HCT116 (cell line): Measurements from ENCODE around the gene MAPK7. TPM values are rescaled to one million over a fixed set of nuclear protein-coding genes. Genes with fewer than 3 reads are reported as not detected.

ENCODE experiments used
- ATAC-seq: fragments of 200-7000 bp; cut with Tn5 transposase; 2 replicates; pipeline ENCODE4 v1.9.1; 2020; ENCODE audit warnings: mild to moderate bottlenecking, moderate library complexity
- BruUV-seq: library from RNA; stranded (reverse); fragments of 400-500 nt; replicated peaks from 2 replicates; lab custom pipeline; 2021; lab: Mats Ljungman, UMichigan
- CTCF ChIA-PET: fragments of 300-600 bp; sonication (Branson Sonifier 250); formaldehyde crosslinking; loops from one replicate; lab custom pipeline; 2021; ENCODE audit warnings: antibody characterized with exemption; lab: Charles Lee
- POLR2A ChIA-PET: fragments of 300-600, 350-600 bp; sonication (Branson Sonifier 250); formaldehyde crosslinking; loops from one replicate; lab custom pipeline; 2021; ENCODE audit warnings: antibody characterized with exemption; lab: Charles Lee
- RAD21 ChIA-PET, 2 experiments: fragments of 300-600 bp; sonication (Branson Sonifier 250); formaldehyde crosslinking; loops; one replicate each; lab custom pipeline; 2023; ENCODE audit warnings: low total read pairs in 2 of 2; ENCODE audit not compliant: uncharacterized antibody in 2 of 2, unreplicated experiment in 2 of 2, low non-redundant PET in 1 of 2; lab: Charles Lee
- DNase-seq: peaks from one replicate; pipeline ENCODE4 v3.0.0-alpha.2; 2010; ENCODE audit warnings: low read depth, low spot score
- H2AFZ ChIP-seq: fragments of 200-600 bp; shearing (Covaris generic), sonication (generic); 2 replicates; pipeline ENCODE4 v1.6.1; 2017; ENCODE audit warnings: low read depth, mixed run types, mixed read lengths, antibody characterized with exemption, low read length; ENCODE audit not compliant: poor library complexity, severe bottlenecking
- H3K27ac ChIP-seq: 2 replicates; pipeline ENCODE4 v1.5.1; 2012; ENCODE audit warnings: low read depth, low read length
- H3K27me3 ChIP-seq: fragments of 200-600 bp; sonication (generic); 2 replicates; pipeline ENCODE4 v1.6.1; 2016; ENCODE audit warnings: mixed run types, low read length, mixed read lengths; ENCODE audit not compliant: insufficient read depth
- H3K36me3 ChIP-seq, 2 experiments: fragments of 200-500 bp in 1 of 2; fragments of 200-600 bp in 1 of 2; sonication (Bioruptor generic) in 1 of 2; sonication (generic) in 1 of 2; 2 replicates each; pipeline versions ENCODE4 v1.5.1 to v1.6.1; 2014 to 2016; ENCODE audit warnings: low read length in 2 of 2, inconsistent platforms in 1 of 2, mixed read lengths in 1 of 2, mixed run types in 1 of 2; ENCODE audit not compliant: insufficient read depth in 2 of 2, control insufficient read depth in 1 of 2
- H3K4me1 ChIP-seq, 2 experiments: fragments of 200-600 bp in 1 of 2; sonication (generic) in 1 of 2; 2 replicates each; pipeline versions ENCODE4 v1.5.1 to v1.6.1; 2012 to 2017; ENCODE audit warnings: low read length in 2 of 2, inconsistent platforms in 1 of 2, mild to moderate bottlenecking in 1 of 2, mixed read lengths in 1 of 2, mixed run types in 1 of 2, moderate library complexity in 1 of 2; ENCODE audit not compliant: insufficient read depth in 2 of 2, control insufficient read depth in 1 of 2
- H3K4me2 ChIP-seq: fragments of 200-600 bp; sonication (generic); 2 replicates; pipeline ENCODE4 v1.6.1; 2017; ENCODE audit warnings: mixed run types, low read length, mixed read lengths
- H3K4me3 ChIP-seq, 2 experiments: fragments of 200-600 bp in 1 of 2; sonication (generic) in 1 of 2; replicated peaks in 1 of 2; 2 replicates each; pipeline ENCODE4 v1.5.1; 2011 to 2016; ENCODE audit warnings: low read length in 2 of 2, control low read depth in 1 of 2, low read depth in 1 of 2, mild to moderate bottlenecking in 1 of 2, mixed read lengths in 1 of 2, mixed run types in 1 of 2
- H3K79me2 ChIP-seq: fragments of 200-600 bp; sonication (generic); 2 replicates; pipeline ENCODE4 v1.6.1; 2017; ENCODE audit warnings: mild to moderate bottlenecking, mixed run types, low read length, moderate library complexity, mixed read lengths; ENCODE audit not compliant: insufficient read depth
- H3K9ac ChIP-seq: fragments of 200-600 bp; sonication (generic); 2 replicates; pipeline ENCODE4 v1.6.1; 2016; ENCODE audit warnings: low read length, mixed read lengths
- H3K9me2 ChIP-seq: fragments of 200-600 bp; sonication (generic), shearing (Covaris generic); 2 replicates; pipeline ENCODE4 v1.6.1; 2017; ENCODE audit warnings: mixed run types, mild to moderate bottlenecking, moderate library complexity; ENCODE audit not compliant: insufficient read depth
- H3K9me3 ChIP-seq, 2 experiments: fragments of 200-500 bp in 1 of 2; fragments of 200-600 bp in 1 of 2; sonication (Bioruptor generic) in 1 of 2; sonication (generic) in 1 of 2; 2 replicates each; pipeline ENCODE4 v1.6.1; 2014 to 2017; ENCODE audit warnings: low read length in 2 of 2, mixed read lengths in 2 of 2, inconsistent platforms in 1 of 2, low read depth in 1 of 2, mild to moderate bottlenecking in 1 of 2, mixed run types in 1 of 2, moderate library complexity in 1 of 2; ENCODE audit not compliant: control insufficient read depth in 1 of 2, insufficient read depth in 1 of 2
- H4K20me1 ChIP-seq: fragments of 200-600 bp; sonication (generic), shearing (Covaris generic); 2 replicates; pipeline ENCODE4 v1.6.1; 2017; ENCODE audit warnings: mixed run types, mild to moderate bottlenecking, moderate library complexity; ENCODE audit not compliant: insufficient read depth
- ATF3 ChIP-seq: IDR thresholded peaks from 2 replicates; pipeline ENCODE4 v1.6.1; 2012
- EGR1 ChIP-seq: IDR thresholded peaks from 2 replicates; pipeline ENCODE4 v1.6.1; 2012; ENCODE audit warnings: low read depth
- EZH2 ChIP-seq: fragments of 200-600 bp; sonication (generic); IDR thresholded peaks from 2 replicates; pipeline ENCODE4 v1.6.1; 2017; ENCODE audit warnings: antibody characterized with exemption, mixed run types
- FOSL1 ChIP-seq: IDR thresholded peaks from 2 replicates; pipeline ENCODE4 v1.6.1; 2012; ENCODE audit warnings: low read depth
- JUND ChIP-seq: IDR thresholded peaks from 2 replicates; pipeline ENCODE4 v1.6.1; 2012
- MAX ChIP-seq: IDR thresholded peaks from 2 replicates; pipeline ENCODE4 v1.6.1; 2012
- REST ChIP-seq: IDR thresholded peaks from 2 replicates; pipeline ENCODE4 v1.6.1; 2012; ENCODE audit warnings: low read depth
- TCF7L2 ChIP-seq: IDR thresholded peaks from 2 replicates; pipeline ENCODE4 v1.7.0; 2011; ENCODE audit warnings: borderline replicate concordance, inconsistent platforms; ENCODE audit not compliant: insufficient read depth, insufficient read length; ENCODE audit errors: extremely low read depth
- YY1 ChIP-seq: IDR thresholded peaks from 2 replicates; pipeline ENCODE4 v1.6.1; 2011; ENCODE audit warnings: low read length, low read depth, moderate library complexity, mild to moderate bottlenecking; ENCODE audit not compliant: insufficient replicate concordance; ENCODE audit errors: extremely low read depth
- ZBTB33 ChIP-seq: IDR thresholded peaks from 2 replicates; pipeline ENCODE4 v1.6.1; 2011; ENCODE audit warnings: mild to moderate bottlenecking, low read length, moderate library complexity; ENCODE audit not compliant: insufficient replicate concordance; ENCODE audit errors: extremely low read depth
- intact Hi-C: fragments of 100-400 bp; cut with micrococcal nuclease; formaldehyde crosslinking; loops from 2 replicates; pipeline ENCODE4 v1.10.0; 2022
- total RNA-seq: library from RNA; stranded (reverse); gene quantifications from one replicate; pipeline ENCODE4 v1.2.1, GENCODE V29; 2021; ENCODE audit not compliant: unreplicated experiment

Gene MAPK7
- total RNA-seq, 1 experiment from 2014 or later: 15.3 TPM

GRCh38 chr17:19409509-19409908 is 31.2 kb downstream of the MAPK7 start:
- DNase-seq: peak; percentile 64
- intact Hi-C loops: no loop called here
- H3K4me3 ChIP-seq: peak overlapping the region in 1 of 2 experiments; percentile 0; a peak in 1 of 4 replicates

More at GRCh38 chr17:19409509-19409908, 31.2 kb downstream of the MAPK7 start:
- Histone ChIP-seq H4K20me1 (no peaks in the 10 kb centered on the region), H3K9me2 (no peaks in the 10 kb centered on the region), H3K36me3 (no peaks in the 10 kb centered on the region), H3K4me2 (peak overlapping the region; percentile 64), H3K9me3 (no peaks in the 10 kb centered on the region), H3K27ac (0 out of 2 replicates have a peak overlapping the region, but pooled peaks have one; percentile 9), H3K27me3 (no peaks in the 10 kb centered on the region), H3K4me1 (peaks cover 9 to 16% of the 10 kb centered on the region in 2 experiments; a peak in 3 of 4 replicates), H3K9ac (no peak overlapping the region), H3K79me2 (no peaks in the 10 kb centered on the region), H2AFZ (peak overlapping the region; percentile 7)
- CTCF ChIA-PET: interaction anchor here (0.9 to 1.0 kb wide), 2 partner anchors 37 to 47 kb away, joined by 3 to 5 read pairs; partner anchors contain the start of gene B9D1
- BruUV-seq: no TSS peak
- TF ChIP-seq JUND: no peak
- TF ChIP-seq REST: no peak
- TF ChIP-seq FOSL1: peak; percentile 27; the same call in 1 of the 2 replicates
- no peak for TF ChIP-seq ZBTB33
- TF ChIP-seq TCF7L2: no peak
- TF ChIP-seq EGR1: peak; percentile 94
- peak; percentile 31 for TF ChIP-seq YY1
- TF ChIP-seq EZH2: no peak
- no peak for TF ChIP-seq ATF3
- TF ChIP-seq MAX: no peak
- RAD21 ChIA-PET: interaction anchor here in 1 of 2 experiments (1.0 kb wide), 1 partner anchor 31 kb away, joined by 3 read pairs; the partner anchor contains the start of gene MAPK7
- peak; percentile 85 for ATAC-seq
- POLR2A ChIA-PET: interaction anchor here (1.7 kb wide), 1 partner anchor 32 kb away, joined by 6 read pairs; the partner anchor contains the start of gene MAPK7
